ENCODE data around the gene FZD7. TPM values are rescaled to one million over a fixed set of nuclear protein-coding genes. Genes with fewer than 3 reads are reported as not detected.

Gene FZD7
- total and polyA plus RNA-seq, 2 experiments from 2014 or later: 15.4 to 31.2 TPM

GRCh38 chr2:202034249-202035088, 814 bp downstream of the FZD7 start:
- peak overlapping the region; percentile 89 for H3K4me2 ChIP-seq
- peak overlapping the region; percentile 54 for H2AFZ ChIP-seq
- no peak for TF ChIP-seq EZH2 (IDR thresholded peaks at IDR 0.05; ENCODE audit: borderline replicate concordance)
- TF ChIP-seq EZH2phosphoT487 (IDR thresholded peaks at IDR 0.05; ENCODE audit: low read depth, severe bottlenecking, unreplicated experiment): no peak
- no peak for TF ChIP-seq CTCF (IDR thresholded peaks at IDR 0.05; ENCODE audit: poor library complexity)
- peaks cover 11% of the 10 kb centered on the region for H3K4me1 ChIP-seq (ENCODE audit: insufficient read depth)
- no peaks in the 10 kb centered on the region for H3K27me3 ChIP-seq
- peaks cover 30% of the 10 kb centered on the region for H4K20me1 ChIP-seq (ENCODE audit: insufficient read depth, poor library complexity, severe bottlenecking)
- H3K27ac ChIP-seq: peak overlapping the region; percentile 99
- H3K9me2 ChIP-seq (replicated peaks; ENCODE audit: insufficient read depth): no peaks in the 10 kb centered on the region
- peak; percentile 68 for DNase-seq (ENCODE audit: low spot score)
- H3K36me3 ChIP-seq (replicated peaks; ENCODE audit: insufficient read depth, low read depth): no peaks in the 10 kb centered on the region
- WGBS (ENCODE audit: low lambda C conversion rate, missing lambda C conversion rate): 1% methylated on average over 60 of the region's 105 CpGs
- peaks cover 44% of the 10 kb centered on the region for H3K79me2 ChIP-seq
- H3K4me3 ChIP-seq: peak overlapping the region; percentile 89
- H3K9me3 ChIP-seq (ENCODE audit: low read depth): no peaks in the 10 kb centered on the region

- 9% methylated on average over 72 of the region's 78 CpGs for WGBS (ENCODE audit: low lambda C conversion rate, missing lambda C conversion rate)
- Histone ChIP-seq H3K27me3 (no peaks in the 10 kb centered on the region), H3K9me3 (ENCODE audit: low read depth) (no peaks in the 10 kb centered on the region), H4K20me1 (ENCODE audit: insufficient read depth, poor library complexity, severe bottlenecking) (peaks cover 30% of the 10 kb centered on the region), H2AFZ (no peak overlapping the region), H3K79me2 (peaks cover 44% of the 10 kb centered on the region), H3K4me1 (ENCODE audit: insufficient read depth) (peaks cover 18% of the 10 kb centered on the region), H3K9me2 (replicated peaks; ENCODE audit: insufficient read depth) (no peaks in the 10 kb centered on the region), H3K4me3 (peak overlapping the region; percentile 89), H3K4me2 (peak overlapping the region; percentile 89), H3K36me3 (replicated peaks; ENCODE audit: insufficient read depth, low read depth) (no peaks in the 10 kb centered on the region), H3K27ac (peak overlapping the region; percentile 99)
- DNase-seq (ENCODE audit: low spot score): peak; percentile 83
- TF ChIP-seq CTCF (IDR thresholded peaks at IDR 0.05; ENCODE audit: poor library complexity): peak; percentile 64
- no peak for TF ChIP-seq EZH2 (IDR thresholded peaks at IDR 0.05; ENCODE audit: borderline replicate concordance)
Observed at GRCh38 chr2:202035089-202035940, 1.7 kb downstream of the FZD7 start.

- no peaks in the 10 kb centered on the region for H3K36me3 ChIP-seq (replicated peaks; ENCODE audit: insufficient read depth, low read depth)
- H3K9me2 ChIP-seq (replicated peaks; ENCODE audit: insufficient read depth): no peaks in the 10 kb centered on the region
- TF ChIP-seq EZH2 (IDR thresholded peaks at IDR 0.05; ENCODE audit: borderline replicate concordance) (no peak), EZH2phosphoT487 (IDR thresholded peaks at IDR 0.05; ENCODE audit: low read depth, severe bottlenecking, unreplicated experiment) (no peak), CTCF (IDR thresholded peaks at IDR 0.05; ENCODE audit: poor library complexity) (no peak)
- WGBS (ENCODE audit: low lambda C conversion rate, missing lambda C conversion rate): 22% methylated on average over 29 of the region's 32 CpGs
- DNase-seq (ENCODE audit: low spot score): no peak
- peak overlapping the region; percentile 34 for H3K4me3 ChIP-seq
- no peaks in the 10 kb centered on the region for H3K9me3 ChIP-seq (ENCODE audit: low read depth)
- peaks cover 30% of the 10 kb centered on the region for H4K20me1 ChIP-seq (ENCODE audit: insufficient read depth, poor library complexity, severe bottlenecking)
- H3K4me2 ChIP-seq: peak overlapping the region; percentile 89
- no peaks in the 10 kb centered on the region for H3K27me3 ChIP-seq
- peaks cover 22% of the 10 kb centered on the region for H3K4me1 ChIP-seq (ENCODE audit: insufficient read depth)
- peaks cover 44% of the 10 kb centered on the region for H3K79me2 ChIP-seq
- peak overlapping the region; percentile 58 for H3K27ac ChIP-seq
- no peak overlapping the region for H2AFZ ChIP-seq
Observed at GRCh38 chr2:202035941-202036372, 2.3 kb downstream of the FZD7 start.
